VCaP (cell line): ENCODE data around the gene RNF103.

Experiments
- H3K27ac ChIP-seq: fragments of 450-650 bp; 2 replicates; pipeline ENCODE4 v1.5.1; 2017
- CTCF ChIP-seq: fragments of 450-650 bp; conservative IDR thresholded peaks from 2 replicates; pipeline ENCODE4 v1.5.1; 2017; ENCODE audit warnings: mild to moderate bottlenecking, moderate library complexity

The RNF103 gene

GRCh38 chr2:86615596-86615995 lies 8.1 kb downstream of the RNF103 start:
- TF ChIP-seq CTCF, result no peak
- peak overlapping the region; percentile 59 for H3K27ac ChIP-seq

DNA sequence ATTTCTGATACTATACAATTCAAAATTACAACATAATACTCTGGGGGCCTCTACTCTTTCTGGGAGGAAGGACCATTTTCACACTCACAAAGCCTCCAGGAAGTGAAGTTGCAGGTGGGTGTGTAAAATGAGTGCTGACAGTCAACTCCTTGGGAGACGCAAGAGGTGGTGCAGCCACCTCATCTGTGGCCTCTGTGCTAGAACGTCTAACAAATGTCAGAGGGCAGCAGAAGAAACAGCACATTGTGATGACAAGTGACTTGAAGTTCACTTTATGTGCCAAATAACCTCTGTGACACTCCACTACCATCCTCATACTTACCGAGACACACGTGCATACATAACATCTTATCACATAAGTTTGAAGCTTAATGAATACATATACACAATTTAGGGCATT lies 10.2 kb downstream of the RNF103 start:
- no peak overlapping the region for H3K27ac ChIP-seq
- TF ChIP-seq CTCF, result no peak

DNA sequence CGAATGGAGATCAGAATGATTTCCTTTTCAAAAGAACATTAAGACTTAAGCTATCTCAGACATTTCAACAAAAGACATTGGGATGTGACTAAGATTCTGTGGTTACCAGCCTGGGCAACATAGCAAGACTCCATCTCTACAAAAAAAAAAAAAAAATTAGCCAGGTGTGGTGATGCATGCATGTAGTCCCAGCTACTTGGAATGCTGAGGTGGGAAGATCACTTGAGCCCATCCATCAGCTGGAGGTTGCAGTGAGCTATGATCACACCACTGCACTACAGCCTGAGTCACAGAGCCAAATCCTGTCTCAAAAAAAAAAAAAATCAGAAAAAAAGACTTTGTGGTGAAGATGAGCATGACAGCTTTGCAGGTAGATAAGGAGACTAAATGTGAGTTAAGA lies 12.8 kb downstream of the RNF103 start:
- no peak for TF ChIP-seq CTCF

DNA sequence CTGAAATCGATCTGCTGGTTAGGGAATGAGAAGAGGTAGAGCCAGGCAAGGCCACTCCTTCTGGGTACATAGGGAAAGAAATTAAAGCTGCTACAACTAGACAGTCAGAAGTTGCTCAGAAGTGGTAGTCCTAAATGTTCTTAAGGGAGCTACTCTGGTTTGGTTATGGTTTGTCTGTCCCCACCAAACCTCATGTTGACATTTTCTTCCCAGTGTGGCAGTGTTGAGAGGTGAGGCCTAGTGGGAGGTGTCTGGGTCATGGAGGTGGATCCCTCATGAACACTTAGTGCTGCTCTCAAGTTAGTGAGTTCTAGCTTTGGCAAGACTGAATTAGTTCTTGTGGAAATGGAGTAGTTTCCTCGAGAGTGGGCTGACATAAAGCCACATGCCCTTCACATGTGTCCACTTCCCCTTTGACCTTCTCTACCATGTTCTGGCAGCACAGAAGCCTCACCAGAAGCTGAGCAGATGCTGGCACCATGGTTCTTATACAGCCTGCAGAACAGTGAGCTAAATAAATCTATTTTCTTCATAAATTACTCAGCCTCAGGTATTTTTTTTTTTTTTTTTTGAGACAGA lies 14.7 kb downstream of the RNF103 start:
- no peak for TF ChIP-seq CTCF

More for the DNA sequence above, 12.8 kb downstream of the RNF103 start:
- H3K27ac ChIP-seq, result no peak overlapping the region

DNA sequence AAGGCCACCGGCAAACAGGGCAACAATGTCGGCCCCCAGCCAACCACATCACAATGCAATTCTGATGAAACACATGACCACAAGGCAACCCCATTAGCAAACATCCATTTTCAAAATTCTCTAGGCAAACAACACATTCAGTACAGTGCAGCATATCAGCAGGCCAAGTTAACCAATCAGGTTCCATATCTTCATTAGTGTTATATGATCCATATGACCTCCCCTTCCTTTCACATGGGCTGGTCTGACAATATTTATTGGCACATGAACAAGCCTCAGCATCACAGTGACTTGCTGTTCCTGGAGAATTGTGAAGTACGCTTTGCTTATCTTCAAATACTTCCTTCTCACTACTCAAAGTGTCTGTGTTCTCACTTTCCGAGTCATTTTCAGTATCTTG lies 19.8 kb downstream of the RNF103 start:
- no peak overlapping the region for H3K27ac ChIP-seq
- no peak for TF ChIP-seq CTCF

More for the DNA sequence above, 14.7 kb downstream of the RNF103 start:
- no peak overlapping the region for H3K27ac ChIP-seq

DNA sequence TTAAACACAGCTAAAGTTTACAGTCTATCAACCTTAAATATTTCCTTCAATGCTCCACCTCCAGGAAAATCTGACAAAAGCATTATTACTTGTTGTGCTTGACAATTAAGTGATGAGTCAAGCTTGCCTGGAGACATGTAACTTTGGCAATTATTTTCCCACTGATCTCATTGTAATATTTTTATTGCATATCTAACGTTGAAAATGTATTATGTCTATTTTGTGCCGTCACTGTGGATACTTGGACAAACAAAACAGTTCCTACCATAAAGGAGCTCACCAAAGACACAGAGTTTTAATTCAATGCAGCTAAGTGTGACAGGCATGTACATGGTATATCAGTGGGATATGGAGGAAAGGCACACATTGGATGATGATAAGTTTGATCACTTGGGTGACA lies 24.7 kb downstream of the RNF103 start:
- no peak for TF ChIP-seq CTCF
- H3K27ac ChIP-seq, result no peak overlapping the region

- no peak for TF ChIP-seq CTCF
- no peak overlapping the region for H3K27ac ChIP-seq
These were observed 27.5 kb downstream of the RNF103 start for GRCh38 chr2:86596118-86596517.
